Progenitor cell of endocrine pancreas (in vitro differentiated cells): Measurements from ENCODE around the gene COLGALT1. TPM values are rescaled to one million over a fixed set of nuclear protein-coding genes. Genes with fewer than 3 reads are reported as not detected.

ENCODE experiments used
- DNase-seq: peaks from one replicate; pipeline ENCODE4 v3.0.0; 2021; ENCODE audit warnings: low spot score; ENCODE audit not compliant: unreplicated experiment
- H3K27ac Mint-ChIP-seq: 2 replicates; pipeline ENCODE4 v1.8.0; 2021; ENCODE audit warnings: mild to moderate bottlenecking, moderate library complexity, mixed read lengths
- H3K27me3 Mint-ChIP-seq: 2 replicates; pipeline ENCODE4 v1.8.0; 2021; ENCODE audit warnings: mixed read lengths
- H3K36me3 Mint-ChIP-seq: 2 replicates; pipeline ENCODE4 v1.8.0; 2022; ENCODE audit warnings: mixed read lengths; ENCODE audit not compliant: insufficient read depth
- H3K4me1 Mint-ChIP-seq: 2 replicates; pipeline ENCODE4 v1.8.0; 2021; ENCODE audit warnings: low read depth, mixed read lengths
- H3K4me3 Mint-ChIP-seq: 2 replicates; pipeline ENCODE4 v1.8.0; 2021; ENCODE audit warnings: low read depth, mild to moderate bottlenecking, moderate library complexity, mixed read lengths
- H3K9me3 Mint-ChIP-seq: 2 replicates; pipeline ENCODE4 v1.8.0; 2021; ENCODE audit warnings: low read depth, mixed read lengths
- total RNA-seq: library from RNA; stranded (reverse); gene quantifications from 2 replicates; pipeline ENCODE4 v1.2.1, GENCODE V29; 2021
- TF ChIP-seq, protein P1 (sequence below): fragments of 200-600 bp; sonication (generic); IDR thresholded peaks from one replicate; pipeline ENCODE4 v1.5.0; 2021; ENCODE audit warnings: antibody characterized with exemption, mild to moderate bottlenecking; ENCODE audit not compliant: unreplicated experiment

COLGALT1 gene
- total RNA-seq, 1 donor from 2014 or later = 54.3 TPM

DNA sequence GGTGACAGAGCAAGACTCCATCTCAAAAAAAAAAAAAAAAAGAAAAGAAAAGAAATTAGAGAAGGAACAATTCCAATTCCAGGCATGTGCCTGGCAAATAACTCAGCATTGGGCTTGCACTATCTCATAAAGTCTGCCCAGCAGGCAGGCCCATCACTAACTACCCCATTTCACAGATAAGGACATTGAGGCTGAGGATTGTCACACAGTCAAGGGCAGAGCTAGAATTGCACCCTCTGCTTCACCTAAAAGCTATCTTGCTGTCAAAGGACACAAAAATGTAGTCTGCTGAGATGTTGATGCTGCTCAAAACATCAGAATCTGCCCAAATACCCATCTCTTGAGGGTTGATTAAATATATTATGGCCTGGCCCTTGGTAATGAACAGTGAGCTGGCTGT, 20.7 kb upstream of the COLGALT1 start:
- Mint-ChIP-seq H3K36me3 (no peaks in the 10 kb centered on the region), H3K4me3 (no peak overlapping the region), H3K9me3 (no peaks in the 10 kb centered on the region), H3K27me3 (peaks cover 32% of the 10 kb centered on the region), H3K4me1 (no peaks in the 10 kb centered on the region), H3K27ac (no peak overlapping the region)
- DNase-seq = no peak
- TF ChIP-seq, protein P1, sequence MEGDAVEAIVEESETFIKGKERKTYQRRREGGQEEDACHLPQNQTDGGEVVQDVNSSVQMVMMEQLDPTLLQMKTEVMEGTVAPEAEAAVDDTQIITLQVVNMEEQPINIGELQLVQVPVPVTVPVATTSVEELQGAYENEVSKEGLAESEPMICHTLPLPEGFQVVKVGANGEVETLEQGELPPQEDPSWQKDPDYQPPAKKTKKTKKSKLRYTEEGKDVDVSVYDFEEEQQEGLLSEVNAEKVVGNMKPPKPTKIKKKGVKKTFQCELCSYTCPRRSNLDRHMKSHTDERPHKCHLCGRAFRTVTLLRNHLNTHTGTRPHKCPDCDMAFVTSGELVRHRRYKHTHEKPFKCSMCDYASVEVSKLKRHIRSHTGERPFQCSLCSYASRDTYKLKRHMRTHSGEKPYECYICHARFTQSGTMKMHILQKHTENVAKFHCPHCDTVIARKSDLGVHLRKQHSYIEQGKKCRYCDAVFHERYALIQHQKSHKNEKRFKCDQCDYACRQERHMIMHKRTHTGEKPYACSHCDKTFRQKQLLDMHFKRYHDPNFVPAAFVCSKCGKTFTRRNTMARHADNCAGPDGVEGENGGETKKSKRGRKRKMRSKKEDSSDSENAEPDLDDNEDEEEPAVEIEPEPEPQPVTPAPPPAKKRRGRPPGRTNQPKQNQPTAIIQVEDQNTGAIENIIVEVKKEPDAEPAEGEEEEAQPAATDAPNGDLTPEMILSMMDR = no peak

DNA sequence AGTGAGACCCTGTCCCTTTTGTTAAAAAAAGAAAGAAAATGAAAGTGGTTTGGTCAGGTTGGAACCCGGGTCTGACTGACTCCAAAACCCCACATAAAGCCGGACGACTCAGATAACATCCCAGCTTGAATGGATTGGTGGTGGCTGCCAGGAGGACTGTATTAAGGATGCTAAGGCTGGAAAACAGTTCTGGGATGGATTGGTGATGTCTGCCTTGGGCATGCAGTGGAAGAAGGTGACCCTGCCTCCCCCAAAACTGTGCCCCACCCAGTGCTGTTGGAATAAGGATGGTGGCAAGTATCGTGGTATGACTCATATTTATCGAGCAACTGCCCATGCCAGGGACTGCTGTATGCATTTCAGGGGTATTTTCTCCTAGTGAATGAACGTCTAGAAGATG, 18.5 kb upstream of the COLGALT1 start:
- H3K9me3 Mint-ChIP-seq = no peaks in the 10 kb centered on the region
- DNase-seq = no peak
- H3K4me3 Mint-ChIP-seq = no peak overlapping the region
- no peaks in the 10 kb centered on the region for H3K36me3 Mint-ChIP-seq
- TF ChIP-seq, protein P1 = no peak
- H3K27ac Mint-ChIP-seq = no peak overlapping the region
- no peaks in the 10 kb centered on the region for H3K4me1 Mint-ChIP-seq
- peaks cover 45% of the 10 kb centered on the region for H3K27me3 Mint-ChIP-seq

DNA sequence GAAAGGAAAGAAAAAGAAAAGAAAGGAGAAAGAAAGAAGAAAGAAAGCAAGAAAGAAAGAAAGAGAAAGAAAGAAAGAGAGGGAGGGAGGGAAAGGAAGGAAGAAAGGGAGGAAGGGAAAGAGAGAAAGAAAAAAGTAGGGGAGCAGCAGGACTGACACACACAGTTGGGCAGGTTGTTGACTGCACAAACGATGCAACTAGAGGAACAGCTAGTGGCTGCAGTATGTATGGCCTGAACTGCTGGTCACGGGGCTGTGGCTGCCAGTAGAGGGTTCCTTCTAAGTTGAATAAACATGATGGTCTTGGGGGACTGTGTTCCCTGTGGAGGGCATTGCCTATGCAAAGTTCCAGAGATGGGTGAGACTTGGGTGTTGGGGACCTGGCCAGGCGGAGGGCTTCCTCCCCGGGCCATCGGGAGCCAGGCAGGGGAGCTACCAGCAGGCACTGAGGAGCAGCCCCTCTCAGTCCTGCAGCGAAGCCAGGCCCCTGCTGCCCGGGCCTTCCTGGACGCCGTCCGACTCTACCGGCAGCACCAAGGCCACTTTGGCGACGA, 16.7 kb upstream of the COLGALT1 start:
- no peaks in the 10 kb centered on the region for H3K4me1 Mint-ChIP-seq
- TF ChIP-seq, protein P1 = no peak
- H3K27ac Mint-ChIP-seq = no peak overlapping the region
- no peaks in the 10 kb centered on the region for H3K9me3 Mint-ChIP-seq
- no peaks in the 10 kb centered on the region for H3K36me3 Mint-ChIP-seq
- peaks cover 60% of the 10 kb centered on the region for H3K27me3 Mint-ChIP-seq
- DNase-seq = no peak
- H3K4me3 Mint-ChIP-seq = no peak overlapping the region

DNA sequence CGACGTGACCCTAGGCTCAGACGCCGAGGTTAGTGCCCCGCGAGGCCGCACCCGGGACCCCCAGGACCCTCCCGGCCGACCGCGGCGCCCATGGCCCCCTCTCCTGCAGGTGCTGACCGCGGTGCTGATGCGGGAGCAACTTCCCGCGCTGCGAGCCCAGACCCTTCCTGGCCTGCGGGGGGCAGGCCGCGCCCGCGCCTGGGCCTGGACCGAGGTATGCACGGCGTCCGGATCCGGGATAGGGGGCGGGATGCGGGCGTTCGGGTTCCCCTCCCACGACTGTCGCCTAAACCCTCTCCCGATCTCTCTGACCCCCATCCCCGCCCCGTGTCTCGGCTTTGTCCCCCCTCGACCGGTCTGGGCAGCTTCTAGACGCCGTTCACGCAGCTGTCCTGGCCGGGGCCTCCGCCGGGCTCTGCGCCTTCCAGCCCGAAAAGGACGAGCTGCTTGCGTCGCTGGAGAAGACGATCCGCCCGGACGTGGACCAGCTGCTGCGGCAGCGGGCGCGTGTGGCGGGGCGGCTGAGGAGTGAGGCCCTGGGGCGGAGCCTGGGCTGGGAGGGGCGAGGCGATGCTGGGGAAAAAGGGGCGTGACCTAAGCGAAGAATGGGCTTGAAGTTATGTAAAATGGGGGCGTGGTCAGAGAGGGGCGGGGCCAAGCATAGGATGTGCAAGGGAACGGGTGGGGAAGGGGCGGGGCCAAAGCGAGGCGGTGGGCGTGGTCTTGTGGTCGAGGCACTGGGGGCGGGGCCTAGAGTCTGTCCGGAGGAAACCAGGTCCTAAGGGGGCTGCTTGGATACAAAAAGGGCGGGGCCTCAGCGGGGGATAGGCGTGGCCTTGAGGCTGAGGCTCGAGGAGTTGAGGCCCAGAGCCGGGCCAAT, 16.0 kb upstream of the COLGALT1 start:
- Mint-ChIP-seq H3K27ac (no peak overlapping the region), H3K9me3 (no peaks in the 10 kb centered on the region), H3K36me3 (no peaks in the 10 kb centered on the region), H3K27me3 (peaks cover 60% of the 10 kb centered on the region), H3K4me1 (no peaks in the 10 kb centered on the region), H3K4me3 (peak overlapping the region; percentile 24)
- DNase-seq = peak; percentile 59
- TF ChIP-seq, protein P1 = peak; percentile 31

DNA sequence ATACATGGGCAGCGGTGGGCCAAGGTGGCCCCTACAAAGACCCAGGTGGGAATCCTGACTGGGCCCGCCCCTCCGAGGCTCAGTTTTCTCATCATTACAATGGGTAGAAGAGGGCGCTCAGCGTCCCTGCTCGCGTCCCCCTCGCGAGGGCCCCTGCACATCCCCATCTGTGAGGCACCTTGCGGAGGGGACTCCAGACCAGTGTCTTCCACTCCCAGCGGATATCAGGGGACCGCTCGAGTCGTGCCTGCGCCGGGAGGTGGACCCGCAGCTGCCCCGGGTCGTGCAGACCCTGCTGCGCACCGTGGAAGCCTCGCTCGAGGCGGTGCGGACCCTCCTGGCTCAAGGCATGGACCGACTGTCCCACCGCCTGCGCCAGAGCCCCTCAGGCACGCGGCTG, 15.3 kb upstream of the COLGALT1 start:
- Mint-ChIP-seq H3K9me3 (no peaks in the 10 kb centered on the region), H3K27ac (no peak overlapping the region), H3K36me3 (no peaks in the 10 kb centered on the region), H3K4me1 (no peaks in the 10 kb centered on the region), H3K4me3 (no peak overlapping the region), H3K27me3 (peaks cover 60% of the 10 kb centered on the region)
- TF ChIP-seq, protein P1 = no peak
- DNase-seq = no peak
